ENCODE data around the gene SRRM5. TPM values are rescaled to one million over a fixed set of nuclear protein-coding genes. Genes with fewer than 3 reads are reported as not detected.

SRRM5 gene
- total and polyA plus RNA-seq, 2 of the 13 experiments (the other 11 are each of a cell fraction or from before 2014, with no cell fraction given), result 0.11 to 0.16 TPM

- ChIA-PET CTCF (ENCODE audit: low intra/inter-chr PET ratio, low total read pairs) (no interaction called here), POLR2A (interaction anchor here (0.7 kb wide), 1 partner anchor 48 kb away, joined by 4 read pairs; no protein-coding TSS in a partner anchor)
- FAIRE-seq (peak; percentile 67), ATAC-seq (no peak), DNase-seq (ENCODE audit: low spot score) (no peak)
- 78% methylated on average over 17 of the region's 23 CpGs for WGBS (ENCODE audit: low lambda C conversion rate)
- BruUV-seq (replicated peaks), result TSS peak; percentile 83
- Histone ChIP-seq H3K9me3 (ENCODE audit: low read length) (no peaks in the 10 kb centered on the region), H3K27ac (ENCODE audit: extremely low read length, insufficient read depth, low read length) (peak overlapping the region; percentile 96), H4K20me1 (ENCODE audit: insufficient read depth, low read length) (no peaks in the 10 kb centered on the region), H3K79me2 (ENCODE audit: insufficient read depth, low read length) (peaks cover 14% of the 10 kb centered on the region), H3K9ac (ENCODE audit: insufficient read depth, low read depth, low read length) (peak overlapping the region; percentile 88), H2AFZ (ENCODE audit: low read length) (no peak overlapping the region), H3K36me3 (replicated peaks in 1 of 2; ENCODE audit: control insufficient read depth in 1 of 2, insufficient read depth in 2 of 2, low read length in 2 of 2) (0 out of 5 replicates have a peak, but pooled peaks cover 0 to 2% of the 10 kb centered on the region in 2 experiments), H3K4me1 (ENCODE audit: insufficient read depth, low read length) (peaks cover 24% of the 10 kb centered on the region), H3K27me3 (ENCODE audit: control insufficient read depth in 1 of 2, insufficient read depth in 2 of 2, low read length in 2 of 2) (no peaks in the 10 kb centered on the region), H3K4me3 (replicated peaks in 1 of 3; ENCODE audit: insufficient read depth in 1 of 3, low read depth in 2 of 3, low read length in 3 of 3) (peak overlapping the region; percentile 60 to 81 (median 61); a peak in 5 of 6 replicates), H3K4me2 (ENCODE audit: low read depth, low read length) (peak overlapping the region; percentile 96)
- intact Hi-C loops (cut with micrococcal nuclease; ENCODE audit: unreplicated experiment) (no loop called here), in situ Hi-C loops (cut with HindIII; ENCODE audit: extremely low pct_ligation_motif_present, low pct_unique_long_range_greater_than_20kb) (no loop called here)
- TF ChIP-seq ZNF784 (CRISPR knock-in tag; IDR thresholded peaks at IDR 0.05; ENCODE audit: borderline replicate concordance) (no peak), DZIP1 (CRISPR knock-in tag; IDR thresholded peaks at IDR 0.05) (0 out of 2 replicates have a peak, but pooled peaks have one; percentile 9), ZBTB4 (CRISPR knock-in tag; IDR thresholded peaks at IDR 0.05; ENCODE audit: borderline replicate concordance) (peak; percentile 78; the same call in 1 of the 2 replicates), IRF2 (CRISPR knock-in tag; IDR thresholded peaks at IDR 0.05) (0 out of 2 replicates have a peak, but pooled peaks have one; percentile 5), EEA1 (CRISPR knock-in tag; IDR thresholded peaks at IDR 0.05; ENCODE audit: borderline replicate concordance) (0 out of 2 replicates have a peak, but pooled peaks have one; percentile 4), ZMYM2 (CRISPR knock-in tag; IDR thresholded peaks at IDR 0.05) (0 out of 2 replicates have a peak, but pooled peaks have one; percentile 8), SIN3A (IDR thresholded peaks at IDR 0.05; ENCODE audit: borderline replicate concordance, low read depth, low read length) (peak; percentile 13; the same call in 1 of the 2 replicates), ZNF496 (CRISPR knock-in tag; IDR thresholded peaks at IDR 0.05; ENCODE audit: insufficient replicate concordance) (no peak), ZNF30 (CRISPR knock-in tag; IDR thresholded peaks at IDR 0.05) (0 out of 2 replicates have a peak, but pooled peaks have one; percentile 33), ZBTB33 (CRISPR knock-in tag; IDR thresholded peaks at IDR 0.05) (peak; percentile 80), ZNF10 (CRISPR knock-in tag; IDR thresholded peaks at IDR 0.05; ENCODE audit: borderline replicate concordance, low read depth) (no peak)
These were observed 8.4 kb downstream of the SRRM5 start for GRCh38 chr19:43620061-43621001.

Data from HepG2 (cell line).